Liver (tissue), 9 donors: ENCODE results near the gene TSPO2. TPM values are rescaled to one million over a fixed set of nuclear protein-coding genes. Genes with fewer than 3 reads are reported as not detected.

ENCODE experiments used
- DNase-seq: peaks from one replicate; pipeline ENCODE4 v3.0.0-alpha.2; 2017; ENCODE audit warnings: low spot score
- H3K27ac ChIP-seq, 2 donors: one replicate each; pipeline ENCODE4 v1.7.0; 2013; ENCODE audit warnings: inconsistent platforms in 2 of 2, low read length in 2 of 2, control low read depth in 1 of 2, low read depth in 1 of 2, mild to moderate bottlenecking in 1 of 2
- H3K27me3 ChIP-seq, 4 donors: one replicate each; pipeline versions ENCODE4 v1.6.1 to v1.7.0; 2013; ENCODE audit warnings: low read length in 3 of 4, inconsistent platforms in 1 of 4, mild to moderate bottlenecking in 1 of 4, moderate library complexity in 1 of 4; ENCODE audit not compliant: control insufficient read depth in 4 of 4, insufficient read depth in 4 of 4
- H3K36me3 ChIP-seq, 4 donors: one replicate each; pipeline versions ENCODE4 v1.6.1 to v1.7.0; 2013; ENCODE audit warnings: low read length in 3 of 4, mild to moderate bottlenecking in 3 of 4, low read depth in 1 of 4, moderate library complexity in 1 of 4; ENCODE audit not compliant: control insufficient read depth in 4 of 4, insufficient read depth in 3 of 4
- H3K4me1 ChIP-seq, 4 donors: one replicate each; pipeline versions ENCODE4 v1.6.1 to v1.7.0; 2013; ENCODE audit warnings: low read length in 3 of 4, mild to moderate bottlenecking in 3 of 4, moderate library complexity in 1 of 4; ENCODE audit not compliant: control insufficient read depth in 4 of 4, insufficient read depth in 4 of 4
- H3K4me3 ChIP-seq, 3 donors: one replicate each; pipeline versions ENCODE4 v1.6.1 to v1.7.0; 2013; ENCODE audit warnings: low read length in 3 of 3, control low read depth in 1 of 3, low read depth in 1 of 3, mild to moderate bottlenecking in 1 of 3
- H3K9ac ChIP-seq, 2 donors: one replicate each; pipeline ENCODE4 v1.7.0; 2013; ENCODE audit warnings: low read length in 2 of 2, mild to moderate bottlenecking in 2 of 2, moderate library complexity in 2 of 2, control low read depth in 1 of 2, low read depth in 1 of 2
- H3K9me3 ChIP-seq, 4 donors: one replicate each; pipeline versions ENCODE4 v1.6.1 to v1.7.0; 2013; ENCODE audit warnings: low read length in 3 of 4; ENCODE audit not compliant: control insufficient read depth in 4 of 4
- EGR1 ChIP-seq, 2 donors: IDR thresholded peaks; 2 replicates each; pipeline ENCODE4 v1.6.1; 2016 to 2018; ENCODE audit warnings: antibody characterized with exemption in 2 of 2, low read depth in 2 of 2
- FOXA1 ChIP-seq: IDR thresholded peaks from 2 replicates; pipeline ENCODE4 v1.6.1; 2016; ENCODE audit warnings: antibody characterized with exemption
- FOXA2 ChIP-seq: IDR thresholded peaks from 2 replicates; pipeline ENCODE4 v1.6.1; 2016; ENCODE audit warnings: antibody characterized with exemption
- GABPA ChIP-seq, 2 donors: IDR thresholded peaks in 1 of 2; conservative IDR thresholded peaks in 1 of 2; 2 replicates each; pipeline ENCODE4 v1.6.1; 2016; ENCODE audit warnings: antibody characterized with exemption in 2 of 2, mild to moderate bottlenecking in 1 of 2, moderate library complexity in 1 of 2
- HNF4A ChIP-seq, 2 donors: conservative IDR thresholded peaks; 2 replicates each; pipeline ENCODE4 v1.6.1; 2016; ENCODE audit warnings: antibody characterized with exemption in 2 of 2, mild to moderate bottlenecking in 2 of 2
- JUND ChIP-seq, 2 donors: IDR thresholded peaks; 2 replicates each; pipeline ENCODE4 v1.6.1; 2016; ENCODE audit warnings: antibody characterized with exemption in 2 of 2
- NR2F2 ChIP-seq: IDR thresholded peaks from 2 replicates; pipeline ENCODE4 v1.6.1; 2016; ENCODE audit warnings: antibody characterized with exemption
- RAD21 ChIP-seq, 2 donors: IDR thresholded peaks; 2 replicates each; pipeline ENCODE4 v1.6.1; 2016; ENCODE audit warnings: antibody characterized with exemption in 2 of 2, mild to moderate bottlenecking in 2 of 2
- RXRA ChIP-seq, 2 donors: IDR thresholded peaks; 2 replicates each; pipeline ENCODE4 v1.6.1; 2017 to 2018; ENCODE audit warnings: antibody characterized with exemption in 2 of 2, mild to moderate bottlenecking in 1 of 2
- SP1 ChIP-seq: IDR thresholded peaks from 2 replicates; pipeline ENCODE4 v1.6.1; 2018; ENCODE audit warnings: antibody characterized with exemption, mild to moderate bottlenecking
- YY1 ChIP-seq: IDR thresholded peaks from 2 replicates; pipeline ENCODE4 v1.6.1; 2016; ENCODE audit warnings: antibody characterized with exemption, mild to moderate bottlenecking
- WGBS: extraction: QIAGEN DNeasy Blood & Tissue Kit; methylation state at CpG from one replicate; pipeline ENCODE4 v1.1.7; 2013; 5-methylcytosine and 5-hydroxymethylcytosine counted together
- polyA plus RNA-seq, 2 donors: library from polyadenylated mRNA; stranded (reverse) in 1 of 2; unstranded in 1 of 2; fragments of 200-250 nt in 1 of 2; fragments of >200 nt in 1 of 2; fragmentation: Nextera tagmentation in 1 of 2; extraction: Ambion mirVana in 1 of 2; gene quantifications; one replicate each; pipeline versions ENCODE4 v1.2.1 to v1.2.3, GENCODE V29; 2013 to 2015
- total RNA-seq, 2 donors: library from RNA; depleted of rRNA; stranded (reverse); fragments of >200 nt; gene quantifications; one replicate each; pipeline ENCODE4 v1.2.3, GENCODE V29; 2014
- TF ChIP-seq, protein P1 (sequence below): IDR thresholded peaks from 2 replicates; pipeline ENCODE4 v1.6.1; 2016; ENCODE audit warnings: antibody characterized with exemption
- TF ChIP-seq, protein P2 (sequence below): IDR thresholded peaks from 2 replicates; pipeline ENCODE4 v1.6.1; 2016; ENCODE audit warnings: antibody characterized with exemption
- TF ChIP-seq, protein P3 (sequence below): IDR thresholded peaks from 2 replicates; pipeline ENCODE4 v1.6.1; 2016; ENCODE audit warnings: antibody characterized with exemption
- TF ChIP-seq, protein P4 (sequence below): IDR thresholded peaks from 2 replicates; pipeline ENCODE4 v1.6.1; 2016; ENCODE audit warnings: antibody characterized with exemption, mild to moderate bottlenecking
- TF ChIP-seq, protein P5 (sequence below): fragments of 150-350 bp; IDR thresholded peaks from 2 replicates; pipeline ENCODE4 v1.5.1; 2017; ENCODE audit warnings: improper control_type of control experiment, low read depth, low read length; ENCODE audit not compliant: missing input control
- donor health status: healthy.
- donor health status: healthy.
- donor health status: healthy.
- donor health status: healthy.
- donor health status: healthy.

Gene TSPO2
- total and polyA plus RNA-seq, 4 donors, result 0.25 to 64.9 (median 0.43) TPM

DNA sequence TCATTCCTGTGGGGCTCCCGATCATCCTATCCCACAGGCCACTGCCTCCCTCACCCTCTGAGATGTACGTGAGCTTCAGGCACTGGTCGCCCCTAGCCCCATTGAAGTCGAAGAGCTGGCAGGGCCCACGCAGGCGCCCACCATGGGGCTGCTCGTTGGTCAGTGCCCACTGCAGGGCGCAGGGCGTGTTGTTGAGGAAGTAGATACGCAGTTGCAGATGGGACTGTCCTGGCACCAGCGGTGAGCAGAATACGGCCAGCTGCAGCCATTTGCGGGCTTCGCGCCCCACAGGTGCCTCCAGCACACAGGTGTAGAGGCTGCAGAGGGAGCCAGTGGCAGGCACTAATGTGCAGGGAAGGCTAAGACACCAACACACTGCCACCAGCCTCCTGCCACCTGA is 9.4 kb upstream of the TSPO2 start:
- Histone ChIP-seq H3K9ac (no peak overlapping the region), H3K4me3 (no peak overlapping the region), H3K4me1 (peaks cover 12 to 40% (median 31%) of the 10 kb centered on the region in 4 donors), H3K36me3 (peaks cover 9 to 40% (median 20%) of the 10 kb centered on the region in 4 donors), H3K27ac (no peak overlapping the region), H3K27me3 (no peaks in the 10 kb centered on the region), H3K9me3 (no peaks in the 10 kb centered on the region)
- 96% methylated on average over 15 of the region's 15 CpGs for WGBS
- TF ChIP-seq, protein P1, sequence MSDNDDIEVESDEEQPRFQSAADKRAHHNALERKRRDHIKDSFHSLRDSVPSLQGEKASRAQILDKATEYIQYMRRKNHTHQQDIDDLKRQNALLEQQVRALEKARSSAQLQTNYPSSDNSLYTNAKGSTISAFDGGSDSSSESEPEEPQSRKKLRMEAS, result no peak
- TF ChIP-seq, protein P2, sequence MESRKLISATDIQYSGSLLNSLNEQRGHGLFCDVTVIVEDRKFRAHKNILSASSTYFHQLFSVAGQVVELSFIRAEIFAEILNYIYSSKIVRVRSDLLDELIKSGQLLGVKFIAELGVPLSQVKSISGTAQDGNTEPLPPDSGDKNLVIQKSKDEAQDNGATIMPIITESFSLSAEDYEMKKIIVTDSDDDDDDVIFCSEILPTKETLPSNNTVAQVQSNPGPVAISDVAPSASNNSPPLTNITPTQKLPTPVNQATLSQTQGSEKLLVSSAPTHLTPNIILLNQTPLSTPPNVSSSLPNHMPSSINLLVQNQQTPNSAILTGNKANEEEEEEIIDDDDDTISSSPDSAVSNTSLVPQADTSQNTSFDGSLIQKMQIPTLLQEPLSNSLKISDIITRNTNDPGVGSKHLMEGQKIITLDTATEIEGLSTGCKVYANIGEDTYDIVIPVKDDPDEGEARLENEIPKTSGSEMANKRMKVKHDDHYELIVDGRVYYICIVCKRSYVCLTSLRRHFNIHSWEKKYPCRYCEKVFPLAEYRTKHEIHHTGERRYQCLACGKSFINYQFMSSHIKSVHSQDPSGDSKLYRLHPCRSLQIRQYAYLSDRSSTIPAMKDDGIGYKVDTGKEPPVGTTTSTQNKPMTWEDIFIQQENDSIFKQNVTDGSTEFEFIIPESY, result no peak
- TF ChIP-seq EGR1 (IDR thresholded peaks at IDR 0.05; ENCODE audit: low read depth in 2 of 2), result no peak
- DNase-seq, result no peak

DNA sequence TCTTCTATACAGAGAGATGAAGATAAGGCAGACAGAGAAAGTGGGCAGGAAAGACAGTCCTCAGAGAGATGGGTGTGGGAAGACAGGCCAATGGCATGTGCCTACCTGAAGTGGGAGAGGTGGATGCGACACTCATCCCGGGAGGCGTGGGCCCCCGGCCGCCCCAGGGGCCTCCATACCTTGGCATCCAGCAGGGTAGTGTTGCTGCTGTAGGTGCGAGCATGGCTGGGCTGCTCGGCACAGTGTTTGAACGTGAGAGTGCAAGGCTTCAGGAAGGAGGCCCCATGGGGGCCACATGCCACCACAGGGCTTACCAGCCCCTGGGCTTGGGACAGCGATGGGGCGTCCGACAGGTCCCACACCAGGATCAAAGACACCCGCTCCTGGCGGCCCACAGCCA is 8.5 kb upstream of the TSPO2 start:
- H3K9ac ChIP-seq, result no peak overlapping the region
- no peak for TF ChIP-seq HNF4A (conservative IDR thresholded peaks at IDR 0.05)
- TF ChIP-seq FOXA2, result no peak
- TF ChIP-seq RAD21 (IDR thresholded peaks at IDR 0.05), result no peak
- TF ChIP-seq GABPA (IDR thresholded peaks at IDR 0.05 in 1 of 2, conservative IDR thresholded peaks at IDR 0.05 in 1 of 2), result no peak
- no peak for TF ChIP-seq EGR1 (IDR thresholded peaks at IDR 0.05; ENCODE audit: low read depth in 2 of 2)
- TF ChIP-seq SP1, result no peak
- TF ChIP-seq, protein P3, sequence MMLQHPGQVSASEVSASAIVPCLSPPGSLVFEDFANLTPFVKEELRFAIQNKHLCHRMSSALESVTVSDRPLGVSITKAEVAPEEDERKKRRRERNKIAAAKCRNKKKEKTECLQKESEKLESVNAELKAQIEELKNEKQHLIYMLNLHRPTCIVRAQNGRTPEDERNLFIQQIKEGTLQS, result no peak
- H3K27me3 ChIP-seq, result no peaks in the 10 kb centered on the region
- H3K36me3 ChIP-seq, result peaks cover 9 to 40% (median 20%) of the 10 kb centered on the region in 4 donors
- DNase-seq, result no peak
- H3K27ac ChIP-seq, result no peak overlapping the region
- H3K9me3 ChIP-seq, result no peaks in the 10 kb centered on the region
- H3K4me1 ChIP-seq, result peaks cover 10 to 42% (median 31%) of the 10 kb centered on the region in 4 donors
- 94% methylated on average over 13 of the region's 13 CpGs for WGBS
- no peak overlapping the region for H3K4me3 ChIP-seq

DNA sequence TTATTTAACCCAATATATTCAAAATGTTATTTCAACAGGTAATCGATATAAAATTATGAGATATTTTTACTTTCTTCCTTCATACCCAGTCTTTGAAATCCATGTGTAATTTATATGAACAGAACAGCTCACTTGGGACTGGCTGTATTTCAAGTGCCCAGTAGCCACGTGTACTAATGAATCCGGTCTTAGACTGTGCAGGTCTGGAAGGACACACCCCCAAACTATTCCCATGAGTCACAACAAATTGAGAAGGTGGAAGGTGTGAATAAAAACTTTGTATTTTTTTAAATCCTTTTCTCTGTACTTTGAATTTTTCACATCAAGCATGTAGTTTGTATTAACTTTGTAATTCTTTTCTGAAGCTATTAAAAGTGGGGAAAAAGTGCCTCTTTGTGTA is 6.1 kb upstream of the TSPO2 start:
- DNase-seq, result no peak
- Histone ChIP-seq H3K4me3 (no peak overlapping the region), H3K9ac (no peak overlapping the region), H3K36me3 (peaks cover 9 to 28% (median 15%) of the 10 kb centered on the region in 4 donors), H3K4me1 (peaks cover 14 to 64% (median 47%) of the 10 kb centered on the region in 4 donors), H3K27ac (peak overlapping the region in 1 of 2 donors; percentile 3), H3K27me3 (no peaks in the 10 kb centered on the region), H3K9me3 (no peaks in the 10 kb centered on the region)
- 54% methylated on average over 3 of the region's 3 CpGs for WGBS
- TF ChIP-seq, protein P4, sequence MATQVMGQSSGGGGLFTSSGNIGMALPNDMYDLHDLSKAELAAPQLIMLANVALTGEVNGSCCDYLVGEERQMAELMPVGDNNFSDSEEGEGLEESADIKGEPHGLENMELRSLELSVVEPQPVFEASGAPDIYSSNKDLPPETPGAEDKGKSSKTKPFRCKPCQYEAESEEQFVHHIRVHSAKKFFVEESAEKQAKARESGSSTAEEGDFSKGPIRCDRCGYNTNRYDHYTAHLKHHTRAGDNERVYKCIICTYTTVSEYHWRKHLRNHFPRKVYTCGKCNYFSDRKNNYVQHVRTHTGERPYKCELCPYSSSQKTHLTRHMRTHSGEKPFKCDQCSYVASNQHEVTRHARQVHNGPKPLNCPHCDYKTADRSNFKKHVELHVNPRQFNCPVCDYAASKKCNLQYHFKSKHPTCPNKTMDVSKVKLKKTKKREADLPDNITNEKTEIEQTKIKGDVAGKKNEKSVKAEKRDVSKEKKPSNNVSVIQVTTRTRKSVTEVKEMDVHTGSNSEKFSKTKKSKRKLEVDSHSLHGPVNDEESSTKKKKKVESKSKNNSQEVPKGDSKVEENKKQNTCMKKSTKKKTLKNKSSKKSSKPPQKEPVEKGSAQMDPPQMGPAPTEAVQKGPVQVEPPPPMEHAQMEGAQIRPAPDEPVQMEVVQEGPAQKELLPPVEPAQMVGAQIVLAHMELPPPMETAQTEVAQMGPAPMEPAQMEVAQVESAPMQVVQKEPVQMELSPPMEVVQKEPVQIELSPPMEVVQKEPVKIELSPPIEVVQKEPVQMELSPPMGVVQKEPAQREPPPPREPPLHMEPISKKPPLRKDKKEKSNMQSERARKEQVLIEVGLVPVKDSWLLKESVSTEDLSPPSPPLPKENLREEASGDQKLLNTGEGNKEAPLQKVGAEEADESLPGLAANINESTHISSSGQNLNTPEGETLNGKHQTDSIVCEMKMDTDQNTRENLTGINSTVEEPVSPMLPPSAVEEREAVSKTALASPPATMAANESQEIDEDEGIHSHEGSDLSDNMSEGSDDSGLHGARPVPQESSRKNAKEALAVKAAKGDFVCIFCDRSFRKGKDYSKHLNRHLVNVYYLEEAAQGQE, result no peak
- no peak for TF ChIP-seq RXRA (IDR thresholded peaks at IDR 0.05)
- TF ChIP-seq FOXA1, result no peak
- no peak for TF ChIP-seq FOXA2
- no peak for TF ChIP-seq EGR1 (IDR thresholded peaks at IDR 0.05; ENCODE audit: low read depth in 2 of 2)
- TF ChIP-seq JUND (IDR thresholded peaks at IDR 0.05), result no peak
- no peak for TF ChIP-seq GABPA (IDR thresholded peaks at IDR 0.05 in 1 of 2, conservative IDR thresholded peaks at IDR 0.05 in 1 of 2)
- TF ChIP-seq YY1, result no peak
- no peak for TF ChIP-seq SP1
- TF ChIP-seq, protein P2, result no peak
- no peak for TF ChIP-seq HNF4A (conservative IDR thresholded peaks at IDR 0.05)
- TF ChIP-seq NR2F2, result no peak
- TF ChIP-seq, protein P5, sequence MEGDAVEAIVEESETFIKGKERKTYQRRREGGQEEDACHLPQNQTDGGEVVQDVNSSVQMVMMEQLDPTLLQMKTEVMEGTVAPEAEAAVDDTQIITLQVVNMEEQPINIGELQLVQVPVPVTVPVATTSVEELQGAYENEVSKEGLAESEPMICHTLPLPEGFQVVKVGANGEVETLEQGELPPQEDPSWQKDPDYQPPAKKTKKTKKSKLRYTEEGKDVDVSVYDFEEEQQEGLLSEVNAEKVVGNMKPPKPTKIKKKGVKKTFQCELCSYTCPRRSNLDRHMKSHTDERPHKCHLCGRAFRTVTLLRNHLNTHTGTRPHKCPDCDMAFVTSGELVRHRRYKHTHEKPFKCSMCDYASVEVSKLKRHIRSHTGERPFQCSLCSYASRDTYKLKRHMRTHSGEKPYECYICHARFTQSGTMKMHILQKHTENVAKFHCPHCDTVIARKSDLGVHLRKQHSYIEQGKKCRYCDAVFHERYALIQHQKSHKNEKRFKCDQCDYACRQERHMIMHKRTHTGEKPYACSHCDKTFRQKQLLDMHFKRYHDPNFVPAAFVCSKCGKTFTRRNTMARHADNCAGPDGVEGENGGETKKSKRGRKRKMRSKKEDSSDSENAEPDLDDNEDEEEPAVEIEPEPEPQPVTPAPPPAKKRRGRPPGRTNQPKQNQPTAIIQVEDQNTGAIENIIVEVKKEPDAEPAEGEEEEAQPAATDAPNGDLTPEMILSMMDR, result no peak
- TF ChIP-seq, protein P1, result no peak
- TF ChIP-seq, protein P3, result no peak
- no peak for TF ChIP-seq RAD21 (IDR thresholded peaks at IDR 0.05)
